ENCODE results near the gene CD101.

DNA sequence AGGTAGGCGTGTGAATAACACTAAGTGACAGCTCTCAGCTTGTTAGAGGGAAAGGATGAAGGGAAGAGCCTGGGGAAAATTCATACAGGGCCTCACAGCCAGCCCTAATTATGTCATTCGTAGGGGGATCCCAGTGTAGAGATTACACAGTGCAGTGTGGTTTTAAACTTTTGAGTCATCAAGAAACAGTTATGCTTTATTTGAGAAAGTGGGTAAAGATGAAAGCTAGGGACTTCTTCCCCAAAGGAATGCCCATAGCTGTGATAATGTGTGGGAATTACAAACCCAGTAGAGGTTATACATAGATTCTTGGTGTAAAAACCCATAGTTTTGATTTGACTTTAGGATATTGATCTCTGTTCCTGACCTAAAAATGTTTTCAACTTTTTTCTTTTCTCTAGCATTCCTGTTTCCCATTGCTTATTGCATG lies 60.4 kb downstream of the CD101 start:
- TF ChIP-seq POLR2A (IDR thresholded peaks at IDR 0.05; ENCODE audit: low read length) (no peak), GATA1 (IDR thresholded peaks at IDR 0.05; ENCODE audit: low read depth, low read length) (no peak)
